T-helper 2 cell treated with Interferon-gamma antibody and Interleukin-4, amounts not matched to agents 5 μg/mL and 100 μg/mL, for 36 hours (primary cell): ENCODE measurements around the gene COBL.

Experiments used
- DNase-seq: peaks from one replicate; pipeline ENCODE4 v3.0.0; 2021; ENCODE audit warnings: low spot score
- H3K27ac Mint-ChIP-seq: one replicate; pipeline ENCODE4 v1.8.0; 2021; ENCODE audit warnings: mild to moderate bottlenecking, mixed read lengths
- H3K27me3 Mint-ChIP-seq: one replicate; pipeline ENCODE4 v1.8.0; 2021; ENCODE audit warnings: low read depth, mixed read lengths
- H3K36me3 Mint-ChIP-seq: one replicate; pipeline ENCODE4 v1.8.0; 2021; ENCODE audit warnings: low read depth, mixed read lengths
- H3K4me1 Mint-ChIP-seq: one replicate; pipeline ENCODE4 v1.8.0; 2021; ENCODE audit warnings: low read depth, mixed read lengths
- H3K4me3 Mint-ChIP-seq: one replicate; pipeline ENCODE4 v1.8.0; 2022; ENCODE audit warnings: mild to moderate bottlenecking, moderate library complexity, mixed read lengths
- H3K9me3 Mint-ChIP-seq: one replicate; pipeline ENCODE4 v1.8.0; 2021; ENCODE audit warnings: mixed read lengths

COBL gene

DNA sequence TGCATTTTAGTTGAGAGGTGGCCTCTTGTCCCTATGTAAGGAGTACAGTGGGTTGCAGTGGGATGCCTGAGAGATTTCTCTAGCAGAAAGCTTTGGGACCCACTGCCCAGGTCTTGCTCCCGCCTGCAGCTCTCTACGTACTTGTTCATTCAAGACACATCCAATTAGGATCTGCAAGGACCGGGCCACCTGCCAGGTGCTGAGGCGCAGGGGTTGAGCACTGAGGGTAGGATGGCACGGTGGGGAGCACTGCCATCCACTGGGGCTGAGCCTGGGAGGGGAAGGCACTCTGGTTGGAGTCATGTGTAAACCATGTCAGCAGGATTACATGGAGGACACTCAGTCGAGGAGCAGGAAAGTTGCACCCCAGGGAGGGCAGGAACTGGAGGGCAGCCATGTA, 342.8 kb downstream of the COBL start:
- no peak for DNase-seq
- Mint-ChIP-seq H3K36me3 (no peaks in the 10 kb centered on the region), H3K4me1 (peaks cover 2% of the 10 kb centered on the region), H3K27me3 (no peaks in the 10 kb centered on the region), H3K4me3 (no peak overlapping the region), H3K9me3 (no peaks in the 10 kb centered on the region), H3K27ac (no peak overlapping the region)

DNA sequence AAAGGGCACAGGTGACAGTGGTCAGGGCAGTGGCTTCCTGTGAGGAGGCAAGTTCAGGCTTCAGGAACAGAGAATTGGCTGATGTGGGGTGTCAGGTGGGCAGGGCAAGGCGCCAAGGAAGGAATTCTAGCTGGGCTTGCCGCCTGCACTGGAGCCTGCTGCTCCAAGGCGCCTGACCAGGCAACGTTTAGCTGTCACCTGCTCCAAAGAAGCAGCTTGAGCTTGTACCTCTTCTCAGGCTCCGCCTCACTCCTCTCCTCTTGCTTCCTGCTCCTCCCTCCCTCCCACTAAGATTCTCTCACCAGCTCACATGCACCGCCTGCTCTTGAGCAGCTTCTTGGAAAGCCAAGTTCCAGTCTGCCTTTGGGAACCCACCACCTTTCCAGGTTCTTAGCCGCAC, 346.5 kb downstream of the COBL start:
- no peak overlapping the region for H3K27ac Mint-ChIP-seq
- no peak for DNase-seq
- no peak overlapping the region for H3K4me3 Mint-ChIP-seq
- H3K4me1 Mint-ChIP-seq, result peaks cover 2% of the 10 kb centered on the region
- no peaks in the 10 kb centered on the region for H3K36me3 Mint-ChIP-seq
- peaks cover 12% of the 10 kb centered on the region for H3K9me3 Mint-ChIP-seq
- H3K27me3 Mint-ChIP-seq, result peaks cover 2% of the 10 kb centered on the region
